GM12874 (cell line): ENCODE data around the gene C1orf21.

Experiments used
- CTCF ChIP-seq: IDR thresholded peaks from 2 replicates; pipeline ENCODE4 v1.5.1; 2011; ENCODE audit warnings: low read depth, mild to moderate bottlenecking, control low read depth, low read length, moderate library complexity; ENCODE audit not compliant: insufficient read depth

The C1orf21 gene

GRCh38 chr1:184387476-184388318 is 868 bp downstream of the C1orf21 start:
- no peak for TF ChIP-seq CTCF

- TF ChIP-seq CTCF, result no peak
Observed at GRCh38 chr1:184388319-184388889, 1.6 kb downstream of the C1orf21 start.

- TF ChIP-seq CTCF, result no peak
Observed at GRCh38 chr1:184388971-184389370, 2.1 kb downstream of the C1orf21 start.

- no peak for TF ChIP-seq CTCF
Observed at GRCh38 chr1:184389446-184389845, 2.6 kb downstream of the C1orf21 start.

GRCh38 chr1:184390889-184391288 is 4.1 kb downstream of the C1orf21 start:
- no peak for TF ChIP-seq CTCF

GRCh38 chr1:184392067-184392466 is 5.2 kb downstream of the C1orf21 start:
- no peak for TF ChIP-seq CTCF

- no peak for TF ChIP-seq CTCF
Observed at GRCh38 chr1:184392779-184393522, 6.1 kb downstream of the C1orf21 start.
